K562 (cell line): Measurements from ENCODE around the gene CAPN2. TPM values are rescaled to one million over a fixed set of nuclear protein-coding genes. Genes with fewer than 3 reads are reported as not detected.
A peak's percentile ranks its signal among the peaks of the same experiment; 100 is the strongest.

Experiments
- ATF7 ChIP-seq: fragments of 450-650 bp; IDR thresholded peaks from 2 replicates; pipeline ENCODE4 v1.7.1; 2014; ENCODE audit warnings: mild to moderate bottlenecking, moderate library complexity
- HNRNPK ChIP-seq: fragments of 200-400 bp; formaldehyde crosslinking; IDR thresholded peaks from one replicate; pipeline ENCODE4 v1.6.1; 2018; ENCODE audit warnings: mild to moderate bottlenecking, low read depth, low read length; ENCODE audit not compliant: poor library complexity, severe bottlenecking
- HOXB6 ChIP-seq: fragments of 250-450 bp; sonication (Bioruptor Pico); IDR thresholded peaks from 2 replicates; pipeline ENCODE4 v1.5.1; 2022; ENCODE audit warnings: mild to moderate bottlenecking, borderline replicate concordance
- JUND ChIP-seq, 2 experiments: IDR thresholded peaks; 2 replicates in 1 of 2; 3 replicates in 1 of 2; pipeline ENCODE4 v1.6.1; 2011; ENCODE audit warnings: borderline replicate concordance in 2 of 2, low read depth in 2 of 2, low read length in 2 of 2, improper control_type of control experiment in 1 of 2, missing biosample characterization in 1 of 2, missing genetic modification characterization in 1 of 2, missing genetic modification reagents in 1 of 2
- MGA ChIP-seq: fragments of 450-650 bp; IDR thresholded peaks from 2 replicates; pipeline ENCODE4 v1.6.1; 2016; ENCODE audit warnings: mild to moderate bottlenecking, moderate library complexity
- NFE2L1 ChIP-seq: fragments of 450-650 bp; IDR thresholded peaks from 2 replicates; pipeline ENCODE4 v1.6.1; 2016; ENCODE audit warnings: missing genetic modification characterization, low read depth, mild to moderate bottlenecking, missing compliant biosample characterization, moderate library complexity, borderline replicate concordance
- ZSCAN32 ChIP-seq: fragments of 450-650 bp; formaldehyde crosslinking; IDR thresholded peaks from 2 replicates; pipeline ENCODE4 v1.4.0; 2020; ENCODE audit warnings: mild to moderate bottlenecking, moderate library complexity
- polyA plus RNA-seq, 8 experiments: library from polyadenylated mRNA; depleted of rRNA in 4 of 8; stranded (reverse) in 5 of 8; unstranded in 3 of 8; fragments of >200 nt; fragmentation: Nextera tagmentation in 2 of 8; fragmentation: Illumina TruSeq in 1 of 8; extraction: Ambion mirVana in 2 of 8; extraction: Trizol in 1 of 8; gene quantifications; 2 replicates each; pipeline versions ENCODE4 v1.2.1 to v1.2.3, GENCODE V29; 2011 to 2014; ENCODE audit warnings: inconsistent platforms in 1 of 8, missing spikeins in 1 of 8
- total RNA-seq, 7 experiments: library from RNA; depleted of rRNA in 6 of 7; stranded (reverse); fragments of >200 nt in 6 of 7; fragmentation: Illumina TruSeq in 2 of 7; extraction: Trizol in 2 of 7; gene quantifications; 2 replicates each; pipeline versions ENCODE4 v1.2.1 to v1.2.3, GENCODE V29; 2011 to 2021; ENCODE audit warnings: low replicate concordance in 1 of 7

Gene CAPN2
- total and polyA plus RNA-seq, 9 of the 15 experiments (the other 6 are each of a cell fraction or from before 2014, with no cell fraction given), result 24.6 to 157 (median 101) TPM

- TF ChIP-seq MGA (peak; percentile 27; the same call in 1 of the 2 replicates), ATF7 (no peak), HNRNPK (no peak), ZSCAN32 (no peak), HOXB6 (CRISPR knock-in tag) (no peak), NFE2L1 (tag) (no peak), JUND (IDR thresholded peaks at IDR 0.05; ENCODE audit: borderline replicate concordance, low read depth, low read length) (no peak), JUND (tag; IDR thresholded peaks at IDR 0.05; ENCODE audit: borderline replicate concordance, low read depth, low read length) (peak; percentile 20; the same call in 1 of the 3 replicates)
These were observed 52.8 kb downstream of the CAPN2 start (continued) for GRCh38 chr1:223765036-223765718.
